Endothelial cell of umbilical vein (primary cell): ENCODE measurements around the gene SPTSSA.

ENCODE experiments used
- CTCF ChIP-seq, 2 donors: IDR thresholded peaks; 1 replicate in 1 of 2; 2 replicates in 1 of 2; pipeline ENCODE4 v1.5.1; 2011; ENCODE audit warnings: low read length in 2 of 2, mild to moderate bottlenecking in 2 of 2, moderate library complexity in 2 of 2, control low read depth in 1 of 2, inconsistent platforms in 1 of 2, low read depth in 1 of 2; ENCODE audit not compliant: insufficient read depth in 1 of 2; ENCODE audit errors: extremely low read depth in 1 of 2
- GATA2 ChIP-seq: IDR thresholded peaks from 2 replicates; pipeline ENCODE4 v1.7.0; 2011; ENCODE audit warnings: low read depth, mild to moderate bottlenecking, moderate library complexity, mixed read lengths, low read length; ENCODE audit not compliant: insufficient read length, insufficient read depth
- MAX ChIP-seq: IDR thresholded peaks from 2 replicates; pipeline ENCODE4 v1.6.1; 2011; ENCODE audit not compliant: insufficient read depth, insufficient read length

GRCh38 chr14:34496007-34496678, 34.1 kb upstream of the SPTSSA start:
- no peak for TF ChIP-seq CTCF (IDR thresholded peaks at IDR 0.05; ENCODE audit: extremely low read depth in 1 of 2, insufficient read depth in 1 of 2, low read depth in 1 of 2, low read length in 2 of 2)
- TF ChIP-seq GATA2, result no peak
- no peak for TF ChIP-seq MAX
